H1 (cell line): ENCODE data around the gene APOL4. TPM values are rescaled to one million over a fixed set of nuclear protein-coding genes. Genes with fewer than 3 reads are reported as not detected.

Experiments
- CTCF ChIA-PET: fragments of 300-600 bp; sonication (Branson Sonifier 250); formaldehyde crosslinking; loops from one replicate; lab custom pipeline; 2021; ENCODE audit not compliant: partially characterized antibody; lab: Charles Lee
- POLR2A ChIA-PET: fragments of 300-600 bp; sonication (Branson Sonifier 250); formaldehyde crosslinking; loops from one replicate; lab custom pipeline; 2021; ENCODE audit warnings: inconsistent platforms; ENCODE audit not compliant: partially characterized antibody; lab: Charles Lee
- DNase-seq, 2 experiments: peaks; one replicate each; pipeline versions ENCODE4 v3.0.0 to v3.0.0-alpha.2; 2010 to 2022; ENCODE audit warnings: low spot score in 2 of 2, low read depth in 1 of 2, mixed read lengths in 1 of 2
- FAIRE-seq: peaks from 2 replicates; lab custom pipeline; 2011; peaks lifted over from hg19 to GRCh38; lab: Jason Lieb, UNC
- H2AFZ ChIP-seq: 2 replicates; pipeline ENCODE4 v1.8.1; 2012; ENCODE audit warnings: low read length, inconsistent platforms
- H2AK5ac ChIP-seq: 2 replicates; pipeline ENCODE4 v1.6.1; 2013; ENCODE audit warnings: low read depth, low read length
- H2BK120ac ChIP-seq: replicated peaks from 2 replicates; pipeline ENCODE3; 2013; ENCODE audit warnings: low read depth, low read length, inconsistent platforms
- H2BK12ac ChIP-seq: 2 replicates; pipeline ENCODE4 v1.6.1; 2013; ENCODE audit warnings: low read depth, low read length
- H2BK15ac ChIP-seq: 2 replicates; pipeline ENCODE4 v1.6.1; 2013; ENCODE audit warnings: low read length
- H2BK20ac ChIP-seq: 2 replicates; pipeline ENCODE4 v1.6.1; 2013; ENCODE audit warnings: low read length
- H2BK5ac ChIP-seq: 2 replicates; pipeline ENCODE4 v1.6.1; 2013; ENCODE audit warnings: low read depth, low read length
- H3K14ac ChIP-seq: 2 replicates; pipeline ENCODE4 v1.6.1; 2013; ENCODE audit warnings: inconsistent platforms; ENCODE audit not compliant: insufficient read length
- H3K18ac ChIP-seq: 2 replicates; pipeline ENCODE4 v1.6.1; 2013; ENCODE audit warnings: low read length; ENCODE audit errors: extremely low read depth
- H3K23ac ChIP-seq: 2 replicates; pipeline ENCODE4 v1.6.1; 2013; ENCODE audit warnings: inconsistent platforms; ENCODE audit not compliant: insufficient read length
- H3K23me2 ChIP-seq: 2 replicates; pipeline ENCODE4 v1.6.1; 2013; ENCODE audit warnings: low read depth, low read length
- H3K27ac ChIP-seq: 2 replicates; pipeline ENCODE4 v1.6.1; 2011; ENCODE audit warnings: low read depth, low read length, inconsistent platforms
- H3K27me3 ChIP-seq, 4 experiments: replicated peaks in 1 of 4; 1 replicate in 1 of 4; 2 replicates in 3 of 4; pipeline versions ENCODE4 v1.6.1 to v1.8.1; 2011 to 2013; ENCODE audit warnings: low read length in 3 of 4, mild to moderate bottlenecking in 3 of 4, inconsistent platforms in 2 of 4, mixed read lengths in 2 of 4, moderate library complexity in 1 of 4; ENCODE audit not compliant: control insufficient read depth in 3 of 4, insufficient read depth in 3 of 4; ENCODE audit errors: extremely low read depth in 1 of 4
- H3K36me3 ChIP-seq, 4 experiments: 2 replicates each; pipeline versions ENCODE4 v1.6.1 to v1.8.1; 2011 to 2013; ENCODE audit warnings: mild to moderate bottlenecking in 4 of 4, low read length in 3 of 4, moderate library complexity in 2 of 4, control low read depth in 1 of 4, inconsistent platforms in 1 of 4; ENCODE audit not compliant: insufficient read depth in 4 of 4, control insufficient read depth in 2 of 4
- H3K4ac ChIP-seq: replicated peaks from 2 replicates; pipeline ENCODE3; 2013; ENCODE audit warnings: low read length, low read depth, mixed read lengths, inconsistent platforms; ENCODE audit not compliant: insufficient read length
- H3K4me1 ChIP-seq, 4 experiments: replicated peaks in 1 of 4; 1 replicate in 1 of 4; 2 replicates in 3 of 4; pipeline versions ENCODE4 v1.6.1 to v1.8.1; 2011 to 2013; ENCODE audit warnings: low read length in 3 of 4, inconsistent platforms in 2 of 4, mixed read lengths in 1 of 4; ENCODE audit not compliant: insufficient read depth in 4 of 4, control insufficient read depth in 3 of 4
- H3K4me2 ChIP-seq, 2 experiments: 2 replicates each; pipeline versions ENCODE4 v1.6.1 to v1.8.1; 2011 to 2013; ENCODE audit warnings: low read depth in 2 of 2, low read length in 2 of 2, control low read depth in 1 of 2, inconsistent platforms in 1 of 2, mild to moderate bottlenecking in 1 of 2; ENCODE audit not compliant: insufficient read depth in 1 of 2
- H3K4me3 ChIP-seq, 4 experiments: fragments of 200-600, 300-600 bp in 1 of 4; sonication (generic), shearing (Covaris generic), sonication (Bioruptor Twin) in 1 of 4; 2 replicates each; pipeline versions ENCODE4 v1.5.1 to v1.8.1; 2011 to 2016; ENCODE audit warnings: low read length in 4 of 4, low read depth in 3 of 4, control low read depth in 2 of 4, inconsistent platforms in 2 of 4, mild to moderate bottlenecking in 2 of 4, mixed read lengths in 1 of 4, moderate library complexity in 1 of 4; ENCODE audit not compliant: insufficient read depth in 2 of 4; ENCODE audit errors: extremely low read depth in 1 of 4
- H3K56ac ChIP-seq: replicated peaks from 2 replicates; pipeline ENCODE3; 2013; ENCODE audit warnings: low read depth, mild to moderate bottlenecking, mixed read lengths, low read length, inconsistent platforms; ENCODE audit not compliant: insufficient read length
- H3K79me1 ChIP-seq: 2 replicates; pipeline ENCODE4 v1.6.1; 2013; ENCODE audit warnings: low read depth, low read length, control low read depth
- H3K79me2 ChIP-seq, 2 experiments: 2 replicates each; pipeline versions ENCODE4 v1.6.1 to v1.8.1; 2012 to 2013; ENCODE audit warnings: low read length in 2 of 2, mild to moderate bottlenecking in 2 of 2, inconsistent platforms in 1 of 2; ENCODE audit not compliant: insufficient read depth in 2 of 2, control insufficient read depth in 1 of 2
- H3K9ac ChIP-seq, 4 experiments: replicated peaks in 1 of 4; 1 replicate in 1 of 4; 2 replicates in 3 of 4; pipeline versions ENCODE4 v1.6.1 to v1.8.1; 2011 to 2013; ENCODE audit warnings: low read depth in 3 of 4, low read length in 3 of 4, control low read depth in 2 of 4, mild to moderate bottlenecking in 2 of 4, moderate library complexity in 2 of 4, inconsistent platforms in 1 of 4; ENCODE audit errors: extremely low read depth in 1 of 4
- H3K9me3 ChIP-seq, 2 experiments: 2 replicates each; pipeline versions ENCODE4 v1.6.1 to v1.8.1; 2012 to 2013; ENCODE audit warnings: mild to moderate bottlenecking in 2 of 2, moderate library complexity in 2 of 2, control low read depth in 1 of 2, inconsistent platforms in 1 of 2, low read depth in 1 of 2, low read length in 1 of 2, mixed read lengths in 1 of 2; ENCODE audit not compliant: insufficient read depth in 2 of 2
- H4K20me1 ChIP-seq, 2 experiments: replicated peaks in 1 of 2; 2 replicates each; pipeline versions ENCODE3 to v1.8.1; 2011 to 2013; ENCODE audit warnings: inconsistent platforms in 2 of 2, low read length in 2 of 2, mild to moderate bottlenecking in 1 of 2; ENCODE audit not compliant: insufficient read depth in 2 of 2, control insufficient read depth in 1 of 2
- H4K5ac ChIP-seq: 2 replicates; pipeline ENCODE4 v1.6.1; 2013; ENCODE audit warnings: low read length, low read depth, mixed read lengths, inconsistent platforms; ENCODE audit not compliant: insufficient read length
- H4K8ac ChIP-seq: 2 replicates; pipeline ENCODE4 v1.8.0; 2013; ENCODE audit warnings: mild to moderate bottlenecking, moderate library complexity, low read length, inconsistent platforms; ENCODE audit not compliant: insufficient read depth; ENCODE audit errors: extremely low read depth
- H4K91ac ChIP-seq: replicated peaks from 2 replicates; pipeline ENCODE3; 2013; ENCODE audit warnings: low read length, mixed read lengths, inconsistent platforms; ENCODE audit not compliant: insufficient read length
- ATF2 ChIP-seq: IDR thresholded peaks from 2 replicates; pipeline ENCODE4 v1.6.1; 2012; ENCODE audit warnings: low read length, inconsistent platforms
- CBX8 ChIP-seq: fragments of 300-800, 300-1000 bp; sonication (generic); IDR thresholded peaks from 2 replicates; pipeline ENCODE4 v1.7.1; 2016; ENCODE audit warnings: low read depth, low read length, borderline replicate concordance
- KDM5A ChIP-seq: fragments of 200-600 bp; IDR thresholded peaks from 2 replicates; pipeline ENCODE4 v1.7.1; 2012; ENCODE audit warnings: mild to moderate bottlenecking, low read length, inconsistent platforms, mixed read lengths
- ZNF274 ChIP-seq: IDR thresholded peaks from 2 replicates; pipeline ENCODE4 v1.7.0; 2012; ENCODE audit warnings: low read length, borderline replicate concordance; ENCODE audit errors: extremely low read depth
- WGBS, 2 experiments: shearing (Covaris generic) in 1 of 2; methylation state at CpG; one replicate each; pipeline versions ENCODE4 v1.1.6 to v1.1.7; 2013 to 2015; ENCODE audit warnings: low lambda C conversion rate in 2 of 2, mixed read lengths in 2 of 2, inconsistent platforms in 1 of 2, low coverage in 1 of 2, missing lambda C conversion rate in 1 of 2; ENCODE audit not compliant: insufficient replicate concordance in 2 of 2, insufficient coverage in 1 of 2, insufficient read length in 1 of 2; ENCODE audit errors: extremely low coverage in 1 of 2, missing lambda C conversion rate in 1 of 2; 5-methylcytosine and 5-hydroxymethylcytosine counted together
- polyA plus RNA-seq, 7 experiments: library from polyadenylated mRNA; depleted of rRNA in 3 of 7; stranded (reverse) in 5 of 7; unstranded in 2 of 7; fragments of >200 nt in 5 of 7; fragments of 200-250 nt in 2 of 7; gene quantifications; 1 replicate in 5 of 7; 2 replicates in 1 of 7; 4 replicates in 1 of 7; pipeline versions ENCODE4 v1.2.1 to v1.2.3, GENCODE V29; 2011 to 2013; ENCODE audit warnings: missing spikeins in 2 of 7, mixed read lengths in 2 of 7
- total RNA-seq: library from RNA; stranded (reverse); fragmentation: NEBNext Ultra II Directional; extraction: Animal tissue kit (Norgen Biotek cat#: 25700); gene quantifications from 2 replicates; pipeline ENCODE4 v1.2.1, GENCODE V29; 2021

APOL4 gene
- total and polyA plus RNA-seq, 2 of the 8 experiments (the other 6 are each of a cell fraction or from before 2014, with no cell fraction given), result 0.02 TPM; not detected in 1

GRCh38 chr22:36166086-36166485 is 35.5 kb downstream of the APOL4 start:
- Histone ChIP-seq H3K36me3 (peaks cover 0 to 3% (median 0%) of the 10 kb centered on the region in 4 experiments; a peak in 1 of 8 replicates), H4K20me1 (no peaks in the 10 kb centered on the region), H3K4me1 (no peaks in the 10 kb centered on the region), H2BK12ac (no peak overlapping the region), H3K14ac (no peak overlapping the region), H3K23ac (no peak overlapping the region), H2BK15ac (no peak overlapping the region), H3K18ac (no peak overlapping the region), H4K91ac (no peak overlapping the region), H2BK20ac (no peak overlapping the region), H3K27me3 (no peaks in the 10 kb centered on the region), H3K56ac (no peak overlapping the region), H3K79me1 (no peaks in the 10 kb centered on the region), H3K23me2 (no peaks in the 10 kb centered on the region), H2BK120ac (no peak overlapping the region), H3K4me2 (no peak overlapping the region), H3K79me2 (no peaks in the 10 kb centered on the region), H3K4me3 (no peak overlapping the region), H4K8ac (no peak overlapping the region), H3K4ac (no peak overlapping the region), H3K27ac (no peak overlapping the region), H2AFZ (no peak overlapping the region), H3K9ac (no peak overlapping the region), H4K5ac (no peak overlapping the region), H2BK5ac (no peak overlapping the region), H3K9me3 (peaks cover 5% of the 10 kb centered on the region in 2 experiments; a peak in 2 of 4 replicates), H2AK5ac (no peak overlapping the region)
- DNase-seq, result no peak
- FAIRE-seq, result no peak
- 86% methylated on average over 3 of the region's 3 CpGs; no CpG with 5 or more reads in 1 of the 2 experiments for WGBS, 2 experiments
- CTCF ChIA-PET, result interaction anchor here (1.0 to 4.7 kb wide), 2 partner anchors 14 kb away, joined by 3 to 30 read pairs; no protein-coding TSS in a partner anchor
- POLR2A ChIA-PET, result no interaction called here
- TF ChIP-seq KDM5A (no peak), ZNF274 (no peak), CBX8 (no peak), ATF2 (no peak)
